Endothelial cell of umbilical vein (primary cell): ENCODE measurements around the gene RAB4A.

ENCODE experiments used
- EZH2 ChIP-seq: IDR thresholded peaks from 2 replicates; pipeline ENCODE4 v1.6.1; 2012; ENCODE audit warnings: borderline replicate concordance, low read depth, mild to moderate bottlenecking, moderate library complexity, low read length, inconsistent platforms; ENCODE audit not compliant: severe bottlenecking
- POLR2AphosphoS5 ChIP-seq: IDR thresholded peaks from 2 replicates; pipeline ENCODE4 v1.6.1; 2012; ENCODE audit warnings: low read depth, mild to moderate bottlenecking, control low read depth, low read length, moderate library complexity; ENCODE audit not compliant: insufficient read depth
- TF ChIP-seq, protein P1 (sequence below), 2 donors: IDR thresholded peaks; 1 replicate in 1 of 2; 2 replicates in 1 of 2; pipeline ENCODE4 v1.5.1; 2011; ENCODE audit warnings: low read length in 2 of 2, mild to moderate bottlenecking in 2 of 2, moderate library complexity in 2 of 2, control low read depth in 1 of 2, inconsistent platforms in 1 of 2, low read depth in 1 of 2; ENCODE audit not compliant: insufficient read depth in 1 of 2; ENCODE audit errors: extremely low read depth in 1 of 2

- TF ChIP-seq, protein P1, sequence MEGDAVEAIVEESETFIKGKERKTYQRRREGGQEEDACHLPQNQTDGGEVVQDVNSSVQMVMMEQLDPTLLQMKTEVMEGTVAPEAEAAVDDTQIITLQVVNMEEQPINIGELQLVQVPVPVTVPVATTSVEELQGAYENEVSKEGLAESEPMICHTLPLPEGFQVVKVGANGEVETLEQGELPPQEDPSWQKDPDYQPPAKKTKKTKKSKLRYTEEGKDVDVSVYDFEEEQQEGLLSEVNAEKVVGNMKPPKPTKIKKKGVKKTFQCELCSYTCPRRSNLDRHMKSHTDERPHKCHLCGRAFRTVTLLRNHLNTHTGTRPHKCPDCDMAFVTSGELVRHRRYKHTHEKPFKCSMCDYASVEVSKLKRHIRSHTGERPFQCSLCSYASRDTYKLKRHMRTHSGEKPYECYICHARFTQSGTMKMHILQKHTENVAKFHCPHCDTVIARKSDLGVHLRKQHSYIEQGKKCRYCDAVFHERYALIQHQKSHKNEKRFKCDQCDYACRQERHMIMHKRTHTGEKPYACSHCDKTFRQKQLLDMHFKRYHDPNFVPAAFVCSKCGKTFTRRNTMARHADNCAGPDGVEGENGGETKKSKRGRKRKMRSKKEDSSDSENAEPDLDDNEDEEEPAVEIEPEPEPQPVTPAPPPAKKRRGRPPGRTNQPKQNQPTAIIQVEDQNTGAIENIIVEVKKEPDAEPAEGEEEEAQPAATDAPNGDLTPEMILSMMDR (IDR thresholded peaks at IDR 0.05; ENCODE audit: extremely low read depth in 1 of 2, insufficient read depth in 1 of 2, low read depth in 1 of 2, low read length in 2 of 2), result no peak
- TF ChIP-seq EZH2 (no peak), POLR2AphosphoS5 (no peak)
Measured at GRCh38 chr1:229325401-229325800, 54.5 kb downstream of the RAB4A start.
